IPS-15b (cell line): ENCODE measurements around the gene APOB.

ENCODE experiments used
- H3K27me3 ChIP-seq: one replicate; pipeline ENCODE4 v1.6.1; 2013; ENCODE audit warnings: low read length; ENCODE audit not compliant: control insufficient read depth, insufficient read depth
- H3K36me3 ChIP-seq: one replicate; pipeline ENCODE4 v1.6.1; 2013; ENCODE audit warnings: low read length; ENCODE audit not compliant: control insufficient read depth, insufficient read depth
- H3K4me1 ChIP-seq: one replicate; pipeline ENCODE4 v1.6.1; 2013; ENCODE audit warnings: mild to moderate bottlenecking, low read length; ENCODE audit not compliant: control insufficient read depth, insufficient read depth
- H3K4me3 ChIP-seq: one replicate; pipeline ENCODE4 v1.5.1; 2013; ENCODE audit warnings: low read depth, low read length
- H3K9ac ChIP-seq: one replicate; pipeline ENCODE4 v1.6.1; 2013; ENCODE audit warnings: low read depth, mild to moderate bottlenecking, low read length
- H3K9me3 ChIP-seq: one replicate; pipeline ENCODE4 v1.6.1; 2013; ENCODE audit warnings: mild to moderate bottlenecking, low read length; ENCODE audit not compliant: control insufficient read depth, insufficient read depth

APOB gene

DNA sequence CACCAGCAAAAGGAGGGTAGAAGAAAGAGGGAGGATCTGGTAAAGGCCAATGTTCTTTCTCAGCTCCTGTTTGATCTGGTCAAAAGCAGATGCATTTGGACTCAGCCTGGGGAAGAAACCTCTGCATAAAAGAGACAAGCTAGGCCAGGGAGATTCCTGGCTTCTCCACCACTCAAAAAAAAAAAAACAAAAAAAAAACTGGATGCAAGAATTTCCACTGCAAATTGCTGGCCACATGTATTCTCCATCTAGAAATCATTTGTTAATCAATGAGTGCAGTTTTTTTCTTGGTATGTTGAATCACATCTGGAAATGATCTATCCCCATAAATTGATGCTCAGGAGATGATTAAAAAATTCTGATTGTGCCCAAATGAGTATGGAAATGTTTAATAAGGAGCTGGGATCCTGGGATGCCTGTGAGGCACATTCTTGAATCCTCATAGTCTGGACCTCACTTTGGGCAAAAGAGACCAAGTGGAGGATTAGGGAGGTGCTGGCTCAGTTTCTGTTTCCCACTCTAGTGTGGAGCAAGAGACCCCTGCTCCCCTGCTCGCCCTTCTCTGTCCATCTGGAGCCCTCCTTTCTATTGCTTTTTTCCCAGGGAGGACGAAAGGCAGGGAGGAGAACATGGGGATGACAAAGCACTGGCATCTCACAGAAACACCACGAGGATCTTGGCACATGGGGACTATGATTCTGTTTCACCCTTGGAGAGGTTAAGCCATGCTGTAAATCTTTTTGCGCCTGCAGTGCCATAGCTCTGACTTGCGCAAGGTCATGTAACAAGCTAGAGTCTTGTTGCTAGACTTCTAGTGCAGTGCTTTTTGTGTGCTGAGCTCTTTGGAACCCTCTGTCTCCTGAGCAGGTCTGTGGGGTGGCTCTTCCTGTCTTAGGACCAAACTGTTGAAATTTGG lies 57.6 kb downstream of the APOB start:
- H3K4me1 ChIP-seq, result no peaks in the 10 kb centered on the region
- no peak overlapping the region for H3K9ac ChIP-seq
- no peaks in the 10 kb centered on the region for H3K27me3 ChIP-seq

DNA sequence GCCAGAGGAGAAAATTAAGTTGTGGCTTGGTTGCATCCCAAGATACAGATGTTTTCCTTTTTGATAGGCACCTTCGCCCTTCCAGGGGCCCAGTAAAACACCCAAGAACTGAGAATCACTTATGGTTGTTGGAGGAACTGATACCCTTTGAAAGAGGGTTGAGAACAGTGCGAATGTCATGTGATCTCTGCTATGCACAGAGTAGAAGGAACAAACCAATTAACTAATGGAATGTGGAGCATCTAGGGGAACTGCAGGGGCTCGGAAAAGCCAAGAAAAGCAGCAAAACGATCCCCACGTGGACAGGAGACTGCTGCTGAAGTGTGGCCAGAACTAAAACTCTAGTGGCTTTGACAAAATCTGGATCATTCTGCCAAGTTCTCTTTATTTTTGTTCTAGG lies 58.8 kb downstream of the APOB start:
- no peaks in the 10 kb centered on the region for H3K36me3 ChIP-seq
- H3K9me3 ChIP-seq, result no peaks in the 10 kb centered on the region
- H3K4me1 ChIP-seq, result no peaks in the 10 kb centered on the region
- H3K27me3 ChIP-seq, result no peaks in the 10 kb centered on the region
- H3K9ac ChIP-seq, result no peak overlapping the region
- no peak overlapping the region for H3K4me3 ChIP-seq

More for the DNA sequence above, 57.6 kb downstream of the APOB start:
- Histone ChIP-seq H3K36me3 (no peaks in the 10 kb centered on the region), H3K4me3 (no peak overlapping the region), H3K9me3 (no peaks in the 10 kb centered on the region)

DNA sequence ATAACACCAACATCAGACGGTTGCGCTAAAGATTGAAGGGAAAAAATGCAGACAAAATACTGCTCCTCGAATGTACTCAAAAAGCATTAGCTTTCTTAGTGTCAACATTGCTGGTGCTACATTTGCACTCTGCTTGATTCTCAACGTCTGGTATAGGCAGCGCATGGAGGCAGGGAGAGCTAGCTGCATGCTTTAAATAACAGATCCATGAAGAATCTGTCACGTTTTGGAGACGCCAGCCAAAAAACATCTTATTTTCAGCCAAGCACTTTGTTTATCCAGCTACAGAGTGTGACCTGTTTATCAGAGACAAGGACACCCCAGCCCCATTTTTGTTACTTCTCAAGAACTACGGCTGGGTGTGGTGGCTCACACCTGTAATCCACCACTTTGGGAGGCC lies 59.5 kb downstream of the APOB start:
- no peaks in the 10 kb centered on the region for H3K4me1 ChIP-seq
- H3K36me3 ChIP-seq, result no peaks in the 10 kb centered on the region
- no peaks in the 10 kb centered on the region for H3K9me3 ChIP-seq
- H3K27me3 ChIP-seq, result no peaks in the 10 kb centered on the region
- no peak overlapping the region for H3K4me3 ChIP-seq
- no peak overlapping the region for H3K9ac ChIP-seq

DNA sequence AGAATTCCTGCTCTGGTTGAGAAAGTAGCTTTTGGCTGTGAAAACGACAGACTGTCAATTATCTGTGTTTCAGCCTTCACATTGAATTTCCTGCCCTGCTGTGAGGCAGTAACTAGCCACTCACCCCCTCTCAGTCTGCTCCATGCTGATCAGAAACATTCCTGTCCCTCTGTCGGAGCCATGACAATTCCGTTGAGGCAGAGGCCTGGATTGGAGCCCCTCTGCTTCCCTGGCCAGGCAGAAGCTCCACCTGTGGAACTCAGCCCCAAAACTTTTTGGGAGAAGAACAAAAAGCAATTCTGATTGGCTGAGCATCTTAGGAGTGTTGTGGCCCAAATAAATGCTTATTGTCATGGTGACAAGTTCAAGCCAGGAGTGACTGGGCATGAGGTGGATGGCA lies 60.0 kb downstream of the APOB start:
- Histone ChIP-seq H3K4me1 (no peaks in the 10 kb centered on the region), H3K9ac (no peak overlapping the region), H3K36me3 (no peaks in the 10 kb centered on the region), H3K27me3 (no peaks in the 10 kb centered on the region), H3K4me3 (no peak overlapping the region), H3K9me3 (no peaks in the 10 kb centered on the region)

DNA sequence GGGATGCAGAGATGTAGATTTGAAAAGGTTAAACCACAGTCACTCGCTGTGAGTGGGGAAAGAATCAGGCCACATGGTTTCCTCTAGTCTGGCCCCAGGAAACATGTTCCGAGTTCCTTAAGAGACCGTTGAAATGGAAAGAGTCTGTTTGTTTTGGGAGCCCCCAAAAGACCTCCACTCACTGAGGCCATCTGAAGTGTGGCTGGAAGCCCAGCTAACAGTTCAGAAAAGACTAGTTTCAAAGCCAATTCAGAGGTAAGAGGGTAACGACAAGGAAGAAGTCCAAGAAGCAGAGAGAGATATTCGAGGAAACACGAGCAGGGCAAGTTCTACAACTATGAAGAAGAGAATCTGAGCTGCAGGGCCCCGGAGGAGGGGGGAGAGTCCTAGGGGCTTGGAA lies 61.0 kb downstream of the APOB start:
- H3K4me3 ChIP-seq, result no peak overlapping the region
- no peaks in the 10 kb centered on the region for H3K4me1 ChIP-seq
- H3K9me3 ChIP-seq, result no peaks in the 10 kb centered on the region
- H3K36me3 ChIP-seq, result no peaks in the 10 kb centered on the region
- H3K27me3 ChIP-seq, result no peaks in the 10 kb centered on the region
- H3K9ac ChIP-seq, result no peak overlapping the region

DNA sequence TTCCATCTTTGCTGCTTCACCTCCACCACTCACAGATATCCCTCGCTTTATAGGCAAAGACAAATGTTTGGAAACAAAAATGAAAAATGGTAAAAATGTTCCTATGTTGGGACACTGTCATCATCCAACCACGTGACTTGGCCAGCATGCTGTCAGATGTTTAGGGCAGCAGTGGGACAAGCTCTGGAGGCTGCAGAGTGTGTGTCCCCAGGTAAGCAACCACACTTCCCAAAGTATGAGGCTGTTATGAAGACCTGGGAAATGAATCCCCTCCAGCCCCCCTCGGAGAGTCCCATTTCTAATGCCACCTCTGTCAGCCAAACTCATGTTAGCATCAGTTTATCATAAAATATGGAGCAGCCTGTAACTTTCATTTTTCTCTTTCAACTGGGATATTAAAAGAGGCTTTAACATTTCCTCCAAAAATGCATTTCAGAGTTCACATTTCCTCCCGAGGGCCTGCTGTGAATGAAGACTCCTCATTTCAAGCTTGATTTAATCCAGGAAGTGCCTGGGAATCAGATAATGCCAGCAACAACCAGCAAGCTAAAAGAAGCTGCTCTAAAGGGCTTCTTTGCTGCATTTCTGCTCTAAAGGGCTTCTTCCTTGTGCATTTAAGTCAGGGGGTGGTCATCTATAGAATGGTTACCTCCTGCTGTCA lies 66.2 kb downstream of the APOB start:
- no peaks in the 10 kb centered on the region for H3K36me3 ChIP-seq
- H3K9ac ChIP-seq, result no peak overlapping the region
- no peak overlapping the region for H3K4me3 ChIP-seq
- no peaks in the 10 kb centered on the region for H3K9me3 ChIP-seq
- no peaks in the 10 kb centered on the region for H3K27me3 ChIP-seq
- H3K4me1 ChIP-seq, result no peaks in the 10 kb centered on the region

DNA sequence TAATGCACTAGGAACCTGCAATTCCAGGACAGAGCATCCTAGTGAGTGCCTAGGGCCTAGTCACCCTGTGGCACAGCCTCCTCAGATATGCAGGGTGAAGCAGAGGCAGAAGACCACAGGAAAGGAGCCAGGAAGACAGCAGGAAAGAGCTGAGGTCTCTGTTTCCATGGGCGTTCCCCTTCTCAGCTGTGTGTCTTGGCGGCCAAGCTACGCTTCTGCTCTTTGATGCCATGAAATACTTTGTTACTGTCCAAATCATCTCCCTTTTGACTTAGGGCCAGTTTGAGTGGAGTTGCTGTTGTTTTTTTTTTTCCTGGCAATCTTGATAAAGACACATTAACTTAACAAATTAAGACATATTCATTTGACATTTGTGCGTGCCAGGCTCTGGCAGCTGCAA lies 67.3 kb downstream of the APOB start:
- Histone ChIP-seq H3K9me3 (no peaks in the 10 kb centered on the region), H3K36me3 (no peaks in the 10 kb centered on the region), H3K27me3 (no peaks in the 10 kb centered on the region), H3K4me3 (no peak overlapping the region), H3K4me1 (no peaks in the 10 kb centered on the region), H3K9ac (no peak overlapping the region)

DNA sequence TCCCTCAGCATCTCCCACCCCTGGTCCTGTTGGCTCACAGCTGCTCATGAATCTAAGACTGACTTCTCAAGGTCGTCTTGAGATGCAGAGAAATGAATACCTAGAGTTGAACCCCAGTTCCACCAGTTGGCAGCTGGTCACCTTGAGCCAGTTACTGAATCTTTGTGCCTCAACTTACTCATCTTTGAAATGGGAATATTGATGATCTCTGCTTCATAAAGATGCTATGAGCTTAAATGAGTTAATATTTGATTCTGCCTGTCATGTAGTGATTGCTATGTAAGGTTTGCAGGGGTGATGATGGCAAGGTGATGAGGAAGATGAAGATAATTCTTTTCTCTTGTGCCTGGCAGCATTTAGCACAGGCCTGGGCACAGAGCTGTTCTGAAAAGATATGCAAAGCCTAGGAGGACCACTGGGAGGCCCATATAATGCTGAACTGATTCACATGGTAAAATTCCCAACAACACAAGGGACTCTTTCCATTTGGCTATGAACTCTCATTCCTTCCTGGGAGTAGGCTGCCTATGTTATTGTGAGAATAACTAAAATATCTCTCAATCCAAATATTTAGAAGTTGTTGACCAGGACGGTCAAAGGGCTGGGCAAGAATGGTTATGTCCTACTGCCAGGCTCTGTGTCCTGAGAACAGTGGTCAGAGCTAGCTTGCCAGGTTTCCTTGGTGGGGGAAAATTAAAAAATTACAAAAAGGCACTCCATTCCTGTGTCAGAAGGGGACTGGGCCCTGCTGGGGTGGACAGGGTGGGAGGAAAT lies 70.9 kb downstream of the APOB start:
- no peaks in the 10 kb centered on the region for H3K4me1 ChIP-seq
- no peak overlapping the region for H3K4me3 ChIP-seq
- no peaks in the 10 kb centered on the region for H3K27me3 ChIP-seq
- no peak overlapping the region for H3K9ac ChIP-seq
- no peaks in the 10 kb centered on the region for H3K36me3 ChIP-seq
- no peaks in the 10 kb centered on the region for H3K9me3 ChIP-seq

DNA sequence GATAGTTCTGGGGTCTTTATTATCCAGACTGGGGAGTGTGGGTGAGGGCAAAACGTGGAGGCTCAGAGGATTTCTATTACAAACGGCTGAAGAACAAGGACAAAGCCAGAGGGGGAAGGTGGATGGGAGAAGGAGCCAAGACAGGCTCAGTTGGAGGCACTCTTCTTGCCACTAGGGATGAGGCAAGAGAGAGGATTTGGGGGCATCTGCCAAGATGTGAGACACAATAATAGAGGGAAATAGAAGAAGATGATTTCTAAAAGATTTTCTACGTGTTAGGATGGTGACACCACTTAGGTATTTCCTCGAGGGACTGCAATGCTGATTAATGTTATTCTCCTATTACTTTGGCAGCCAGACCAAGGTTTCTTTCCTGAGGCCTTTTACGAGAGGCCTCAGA lies 71.8 kb downstream of the APOB start:
- Histone ChIP-seq H3K9ac (no peak overlapping the region), H3K27me3 (no peaks in the 10 kb centered on the region), H3K4me3 (no peak overlapping the region), H3K4me1 (no peaks in the 10 kb centered on the region), H3K9me3 (no peaks in the 10 kb centered on the region), H3K36me3 (no peaks in the 10 kb centered on the region)

DNA sequence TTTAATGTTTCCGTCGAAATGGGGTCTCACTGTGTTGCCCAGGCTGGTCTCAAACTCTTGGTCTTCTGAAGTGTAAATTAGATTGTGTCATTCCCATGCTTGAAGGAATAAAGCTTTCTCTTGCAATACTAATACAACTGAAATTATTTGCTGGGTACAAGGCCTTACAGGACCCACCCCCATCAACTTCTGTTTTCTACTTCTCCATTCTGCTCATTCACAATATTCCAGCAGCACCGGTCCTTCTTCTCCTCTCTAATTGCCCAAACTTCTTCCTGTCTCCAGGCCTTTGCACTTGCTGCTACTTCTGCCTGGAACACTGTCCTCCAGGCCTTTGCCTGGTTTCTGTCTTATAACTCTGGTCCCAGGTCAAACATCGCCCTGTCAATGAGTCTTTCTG lies 73.8 kb downstream of the APOB start:
- no peaks in the 10 kb centered on the region for H3K36me3 ChIP-seq
- no peak overlapping the region for H3K9ac ChIP-seq
- no peaks in the 10 kb centered on the region for H3K9me3 ChIP-seq
- no peaks in the 10 kb centered on the region for H3K4me1 ChIP-seq
- H3K4me3 ChIP-seq, result no peak overlapping the region
- H3K27me3 ChIP-seq, result no peaks in the 10 kb centered on the region

DNA sequence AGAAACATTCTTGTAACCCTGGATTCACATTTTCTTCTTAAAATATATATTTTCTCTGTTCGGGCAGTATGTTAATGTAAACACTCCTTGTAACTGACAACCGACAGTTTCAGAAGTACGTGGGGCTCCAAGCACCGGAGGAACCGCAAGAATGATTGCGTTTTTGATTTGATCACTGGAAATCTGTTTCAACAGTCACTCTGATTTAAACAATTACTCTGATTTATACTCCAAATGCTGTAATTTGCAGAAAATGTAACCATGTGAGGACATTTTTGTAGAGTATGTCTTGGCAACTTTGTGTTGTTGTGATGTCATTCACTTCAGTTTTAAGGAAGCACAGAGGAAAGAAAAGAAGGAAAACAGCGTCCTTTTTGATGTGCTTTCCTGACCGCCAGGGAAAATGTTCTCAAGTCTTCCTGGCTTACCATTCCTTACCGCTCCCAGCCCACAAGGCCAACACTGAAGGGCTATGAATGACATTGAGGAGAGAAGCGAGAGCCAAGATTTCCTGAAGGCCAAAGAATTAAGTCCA lies 77.7 kb downstream of the APOB start:
- Histone ChIP-seq H3K27me3 (no peaks in the 10 kb centered on the region), H3K9ac (no peak overlapping the region), H3K4me1 (no peaks in the 10 kb centered on the region), H3K9me3 (no peaks in the 10 kb centered on the region), H3K36me3 (no peaks in the 10 kb centered on the region), H3K4me3 (no peak overlapping the region)
